NT2/D1 (cell line): ENCODE measurements around the gene KLHL40.

ENCODE experiments used
- SUZ12 ChIP-seq: IDR thresholded peaks from 2 replicates; pipeline ENCODE4 v1.6.1; 2011; ENCODE audit not compliant: insufficient read length, insufficient read depth; ENCODE audit errors: extremely low read depth
- YY1 ChIP-seq: IDR thresholded peaks from 2 replicates; pipeline ENCODE4 v1.6.1; 2011; ENCODE audit not compliant: insufficient read length, insufficient read depth
- ZNF274 ChIP-seq: IDR thresholded peaks from 2 replicates; pipeline ENCODE4 v1.6.1; 2011; ENCODE audit warnings: mild to moderate bottlenecking, low read depth, low read length

GRCh38 chr3:42685363-42685881, at the start of gene KLHL40:
- TF ChIP-seq SUZ12 (no peak), YY1 (no peak), ZNF274 (no peak)
